Liver (tissue), 3 donors: ENCODE data around the gene XYLT1.

ENCODE experiments used
- ATF3 ChIP-seq: IDR thresholded peaks from 2 replicates; pipeline ENCODE4 v1.6.1; 2016; ENCODE audit warnings: antibody characterized with exemption
- EGR1 ChIP-seq, 2 donors: IDR thresholded peaks; 2 replicates each; pipeline ENCODE4 v1.6.1; 2016 to 2018; ENCODE audit warnings: antibody characterized with exemption in 2 of 2, low read depth in 2 of 2
- HNF4A ChIP-seq, 2 donors: conservative IDR thresholded peaks; 2 replicates each; pipeline ENCODE4 v1.6.1; 2016; ENCODE audit warnings: antibody characterized with exemption in 2 of 2, mild to moderate bottlenecking in 2 of 2
- JUND ChIP-seq, 2 donors: IDR thresholded peaks; 2 replicates each; pipeline ENCODE4 v1.6.1; 2016; ENCODE audit warnings: antibody characterized with exemption in 2 of 2
- RAD21 ChIP-seq, 2 donors: IDR thresholded peaks; 2 replicates each; pipeline ENCODE4 v1.6.1; 2016; ENCODE audit warnings: antibody characterized with exemption in 2 of 2, mild to moderate bottlenecking in 2 of 2
- RXRA ChIP-seq, 2 donors: IDR thresholded peaks; 2 replicates each; pipeline ENCODE4 v1.6.1; 2017 to 2018; ENCODE audit warnings: antibody characterized with exemption in 2 of 2, mild to moderate bottlenecking in 1 of 2
- SP1 ChIP-seq: IDR thresholded peaks from 2 replicates; pipeline ENCODE4 v1.6.1; 2018; ENCODE audit warnings: antibody characterized with exemption, mild to moderate bottlenecking
- TAF1 ChIP-seq: conservative IDR thresholded peaks from 2 replicates; pipeline ENCODE4 v1.6.1; 2016; ENCODE audit warnings: antibody characterized with exemption, mild to moderate bottlenecking
- YY1 ChIP-seq: IDR thresholded peaks from 2 replicates; pipeline ENCODE4 v1.6.1; 2016; ENCODE audit warnings: antibody characterized with exemption, mild to moderate bottlenecking
- ZBTB33 ChIP-seq: IDR thresholded peaks from 2 replicates; pipeline ENCODE4 v1.6.1; 2016; ENCODE audit warnings: antibody characterized with exemption
- TF ChIP-seq, protein P1 (sequence below): IDR thresholded peaks from 2 replicates; pipeline ENCODE4 v1.6.1; 2016; ENCODE audit warnings: antibody characterized with exemption
- TF ChIP-seq, protein P2 (sequence below): IDR thresholded peaks from 2 replicates; pipeline ENCODE4 v1.6.1; 2016; ENCODE audit warnings: antibody characterized with exemption, mild to moderate bottlenecking
- TF ChIP-seq, protein P3 (sequence below): fragments of 150-350 bp; IDR thresholded peaks from 2 replicates; pipeline ENCODE4 v1.5.1; 2017; ENCODE audit warnings: improper control_type of control experiment, low read depth, low read length; ENCODE audit not compliant: missing input control
- donor health status: healthy.
- donor health status: healthy.

GRCh38 chr16:17389384-17389783, 81.4 kb downstream of the XYLT1 start:
- TF ChIP-seq, protein P1, sequence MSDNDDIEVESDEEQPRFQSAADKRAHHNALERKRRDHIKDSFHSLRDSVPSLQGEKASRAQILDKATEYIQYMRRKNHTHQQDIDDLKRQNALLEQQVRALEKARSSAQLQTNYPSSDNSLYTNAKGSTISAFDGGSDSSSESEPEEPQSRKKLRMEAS, result no peak
- TF ChIP-seq, protein P2, sequence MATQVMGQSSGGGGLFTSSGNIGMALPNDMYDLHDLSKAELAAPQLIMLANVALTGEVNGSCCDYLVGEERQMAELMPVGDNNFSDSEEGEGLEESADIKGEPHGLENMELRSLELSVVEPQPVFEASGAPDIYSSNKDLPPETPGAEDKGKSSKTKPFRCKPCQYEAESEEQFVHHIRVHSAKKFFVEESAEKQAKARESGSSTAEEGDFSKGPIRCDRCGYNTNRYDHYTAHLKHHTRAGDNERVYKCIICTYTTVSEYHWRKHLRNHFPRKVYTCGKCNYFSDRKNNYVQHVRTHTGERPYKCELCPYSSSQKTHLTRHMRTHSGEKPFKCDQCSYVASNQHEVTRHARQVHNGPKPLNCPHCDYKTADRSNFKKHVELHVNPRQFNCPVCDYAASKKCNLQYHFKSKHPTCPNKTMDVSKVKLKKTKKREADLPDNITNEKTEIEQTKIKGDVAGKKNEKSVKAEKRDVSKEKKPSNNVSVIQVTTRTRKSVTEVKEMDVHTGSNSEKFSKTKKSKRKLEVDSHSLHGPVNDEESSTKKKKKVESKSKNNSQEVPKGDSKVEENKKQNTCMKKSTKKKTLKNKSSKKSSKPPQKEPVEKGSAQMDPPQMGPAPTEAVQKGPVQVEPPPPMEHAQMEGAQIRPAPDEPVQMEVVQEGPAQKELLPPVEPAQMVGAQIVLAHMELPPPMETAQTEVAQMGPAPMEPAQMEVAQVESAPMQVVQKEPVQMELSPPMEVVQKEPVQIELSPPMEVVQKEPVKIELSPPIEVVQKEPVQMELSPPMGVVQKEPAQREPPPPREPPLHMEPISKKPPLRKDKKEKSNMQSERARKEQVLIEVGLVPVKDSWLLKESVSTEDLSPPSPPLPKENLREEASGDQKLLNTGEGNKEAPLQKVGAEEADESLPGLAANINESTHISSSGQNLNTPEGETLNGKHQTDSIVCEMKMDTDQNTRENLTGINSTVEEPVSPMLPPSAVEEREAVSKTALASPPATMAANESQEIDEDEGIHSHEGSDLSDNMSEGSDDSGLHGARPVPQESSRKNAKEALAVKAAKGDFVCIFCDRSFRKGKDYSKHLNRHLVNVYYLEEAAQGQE, result no peak
- no peak for TF ChIP-seq JUND (IDR thresholded peaks at IDR 0.05)
- TF ChIP-seq, protein P3, sequence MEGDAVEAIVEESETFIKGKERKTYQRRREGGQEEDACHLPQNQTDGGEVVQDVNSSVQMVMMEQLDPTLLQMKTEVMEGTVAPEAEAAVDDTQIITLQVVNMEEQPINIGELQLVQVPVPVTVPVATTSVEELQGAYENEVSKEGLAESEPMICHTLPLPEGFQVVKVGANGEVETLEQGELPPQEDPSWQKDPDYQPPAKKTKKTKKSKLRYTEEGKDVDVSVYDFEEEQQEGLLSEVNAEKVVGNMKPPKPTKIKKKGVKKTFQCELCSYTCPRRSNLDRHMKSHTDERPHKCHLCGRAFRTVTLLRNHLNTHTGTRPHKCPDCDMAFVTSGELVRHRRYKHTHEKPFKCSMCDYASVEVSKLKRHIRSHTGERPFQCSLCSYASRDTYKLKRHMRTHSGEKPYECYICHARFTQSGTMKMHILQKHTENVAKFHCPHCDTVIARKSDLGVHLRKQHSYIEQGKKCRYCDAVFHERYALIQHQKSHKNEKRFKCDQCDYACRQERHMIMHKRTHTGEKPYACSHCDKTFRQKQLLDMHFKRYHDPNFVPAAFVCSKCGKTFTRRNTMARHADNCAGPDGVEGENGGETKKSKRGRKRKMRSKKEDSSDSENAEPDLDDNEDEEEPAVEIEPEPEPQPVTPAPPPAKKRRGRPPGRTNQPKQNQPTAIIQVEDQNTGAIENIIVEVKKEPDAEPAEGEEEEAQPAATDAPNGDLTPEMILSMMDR, result no peak
- no peak for TF ChIP-seq YY1
- no peak for TF ChIP-seq HNF4A (conservative IDR thresholded peaks at IDR 0.05)
- TF ChIP-seq SP1, result no peak
- TF ChIP-seq RXRA (IDR thresholded peaks at IDR 0.05), result no peak
- TF ChIP-seq ATF3, result no peak
- no peak for TF ChIP-seq ZBTB33
- no peak for TF ChIP-seq EGR1 (IDR thresholded peaks at IDR 0.05; ENCODE audit: low read depth in 2 of 2)
- no peak for TF ChIP-seq RAD21 (IDR thresholded peaks at IDR 0.05)
- no peak for TF ChIP-seq TAF1
